GM21423 (cell line): ENCODE results near the gene MT1F.

Experiments
- ATAC-seq: cut with Tn5 transposase; IDR thresholded peaks from one replicate; pipeline ENCODE4 v1.9.1; 2021; ENCODE audit warnings: mild to moderate bottlenecking, moderate library complexity; ENCODE audit not compliant: unreplicated experiment

Gene MT1F

GRCh38 chr16:56625140-56625942 is 32.4 kb upstream of the MT1F start, which contains the start of gene MT1E:
MT1E (plus strand) TSS chr16:56625781; CDS start chr16:56625852, 71 bp downstream.
- peak; percentile 57 for ATAC-seq

- peak; percentile 17 for ATAC-seq
Measured at GRCh38 chr16:56625943-56626654, 31.7 kb upstream of the MT1F start.

GRCh38 chr16:56626685-56627084 is 31.1 kb upstream of the MT1F start:
- no peak for ATAC-seq

GRCh38 chr16:56628486-56629350 is 29.0 kb upstream of the MT1F start:
- no peak for ATAC-seq

GRCh38 chr16:56629531-56629930 is 28.2 kb upstream of the MT1F start:
- ATAC-seq, result no peak

- no peak for ATAC-seq
Measured at GRCh38 chr16:56630134-56630533, 27.6 kb upstream of the MT1F start.

GRCh38 chr16:56631197-56631596 is 26.6 kb upstream of the MT1F start:
- no peak for ATAC-seq

- no peak for ATAC-seq
Measured at GRCh38 chr16:56631832-56632155, 26.0 kb upstream of the MT1F start.

- ATAC-seq, result no peak
Measured at GRCh38 chr16:56632156-56632847, 25.5 kb upstream of the MT1F start, which contains the start of gene MT1M. MT1M (plus strand) TSS chr16:56632659; CDS start chr16:56632732, 73 bp downstream.

- no peak for ATAC-seq
Measured at GRCh38 chr16:56632848-56633365, 24.9 kb upstream of the MT1F start.

- no peak for ATAC-seq
Measured at GRCh38 chr16:56633535-56633934, 24.2 kb upstream of the MT1F start.

- no peak for ATAC-seq
Measured at GRCh38 chr16:56634715-56635440, 22.9 kb upstream of the MT1F start.

GRCh38 chr16:56635441-56635967 is 22.3 kb upstream of the MT1F start:
- ATAC-seq, result no peak

GRCh38 chr16:56636616-56637413 is 20.9 kb upstream of the MT1F start:
- ATAC-seq, result no peak

GRCh38 chr16:56637814-56638750 is 19.7 kb upstream of the MT1F start, which contains the start of gene MT1A:
MT1A (plus strand) TSS chr16:56638666; CDS start chr16:56638739, 73 bp downstream.
- ATAC-seq, result no peak

- ATAC-seq, result no peak
Measured at GRCh38 chr16:56639045-56639444, 18.7 kb upstream of the MT1F start.

GRCh38 chr16:56640076-56640475 is 17.7 kb upstream of the MT1F start:
- no peak for ATAC-seq
